Right lobe of liver (tissue), 4 donors: ENCODE results near the gene AMOTL2.

ENCODE experiments used
- POLR2A ChIP-seq: fragments of 450-650 bp; IDR thresholded peaks from one replicate; pipeline ENCODE4 v1.6.1; 2017; ENCODE audit warnings: antibody characterized with exemption, mild to moderate bottlenecking
- TF ChIP-seq, protein P1 (sequence below), 4 donors: fragments of 200-600 bp in 3 of 4; fragments of 450-650 bp in 1 of 4; IDR thresholded peaks; one replicate each; pipeline versions ENCODE4 v1.5.1 to v1.8.0; 2016 to 2022; ENCODE audit warnings: antibody characterized with exemption in 4 of 4, mild to moderate bottlenecking in 2 of 4
- donor health status: DM: no; HTN: no; CAD: no.
- donor health status: DM: no; HTN: no; CAD: no.
- donor health status: DM: no; HTN: yes; CAD: no.

DNA sequence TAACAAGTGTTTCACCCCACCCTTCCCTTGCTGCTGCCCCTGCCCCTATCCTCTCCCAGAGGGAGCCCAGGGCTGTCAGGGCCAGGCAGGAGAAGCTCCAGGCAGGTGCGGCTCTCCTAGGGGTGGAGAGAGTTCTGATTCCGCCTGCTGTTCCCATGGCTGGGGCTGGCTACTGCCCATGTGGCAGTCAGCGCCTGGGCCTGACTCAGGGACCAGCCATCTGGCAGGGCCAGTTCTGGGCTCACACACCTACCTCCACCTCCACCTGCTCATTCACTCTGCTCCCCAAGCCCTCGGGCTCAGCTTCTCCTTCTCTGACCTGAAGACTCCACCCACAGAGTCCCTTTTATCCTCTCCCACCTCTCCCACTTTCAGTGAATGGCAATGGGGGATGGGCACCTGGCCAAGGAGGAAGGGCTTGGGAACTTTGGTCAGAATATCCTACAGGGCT, 23.4 kb downstream of the AMOTL2 start:
- TF ChIP-seq, protein P1, sequence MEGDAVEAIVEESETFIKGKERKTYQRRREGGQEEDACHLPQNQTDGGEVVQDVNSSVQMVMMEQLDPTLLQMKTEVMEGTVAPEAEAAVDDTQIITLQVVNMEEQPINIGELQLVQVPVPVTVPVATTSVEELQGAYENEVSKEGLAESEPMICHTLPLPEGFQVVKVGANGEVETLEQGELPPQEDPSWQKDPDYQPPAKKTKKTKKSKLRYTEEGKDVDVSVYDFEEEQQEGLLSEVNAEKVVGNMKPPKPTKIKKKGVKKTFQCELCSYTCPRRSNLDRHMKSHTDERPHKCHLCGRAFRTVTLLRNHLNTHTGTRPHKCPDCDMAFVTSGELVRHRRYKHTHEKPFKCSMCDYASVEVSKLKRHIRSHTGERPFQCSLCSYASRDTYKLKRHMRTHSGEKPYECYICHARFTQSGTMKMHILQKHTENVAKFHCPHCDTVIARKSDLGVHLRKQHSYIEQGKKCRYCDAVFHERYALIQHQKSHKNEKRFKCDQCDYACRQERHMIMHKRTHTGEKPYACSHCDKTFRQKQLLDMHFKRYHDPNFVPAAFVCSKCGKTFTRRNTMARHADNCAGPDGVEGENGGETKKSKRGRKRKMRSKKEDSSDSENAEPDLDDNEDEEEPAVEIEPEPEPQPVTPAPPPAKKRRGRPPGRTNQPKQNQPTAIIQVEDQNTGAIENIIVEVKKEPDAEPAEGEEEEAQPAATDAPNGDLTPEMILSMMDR (IDR thresholded peaks at IDR 0.05) = no peak
- TF ChIP-seq POLR2A = no peak
